ENCODE results near the gene SH3BP4. TPM values are rescaled to one million over a fixed set of nuclear protein-coding genes. Genes with fewer than 3 reads are reported as not detected.

SH3BP4 gene
- total RNA-seq, 1 experiment from 2014 or later, result 93.8 TPM

GRCh38 chr2:235078182-235078581, 126.4 kb downstream of the SH3BP4 start:
- WGBS (ENCODE audit: extremely low coverage, insufficient read length, low lambda C conversion rate), result no CpG with 5 or more reads among the region's 4 CpGs
- peaks cover 2% of the 10 kb centered on the region; the same call in 1 of the 2 replicates for H3K27me3 Mint-ChIP-seq (ENCODE audit: low read depth)
- H3K36me3 Mint-ChIP-seq (ENCODE audit: insufficient read depth in 1 of 3, low read depth in 3 of 3), result no peaks in the 10 kb centered on the region
- Histone ChIP-seq H3K14ac (ENCODE audit: insufficient read depth, low read length) (no peak overlapping the region), H3K79me2 (ENCODE audit: insufficient read depth, low read length) (no peaks in the 10 kb centered on the region), H4K20me1 (ENCODE audit: control insufficient read depth, insufficient read depth, insufficient read length) (no peaks in the 10 kb centered on the region), H2AK5ac (ENCODE audit: insufficient read length, low read length) (no peak overlapping the region), H3K4me2 (ENCODE audit: insufficient read depth, insufficient read length, low read length) (no peak overlapping the region), H3K56ac (ENCODE audit: insufficient read length, low read depth, low read length) (no peak overlapping the region), H4K5ac (ENCODE audit: insufficient read length, low read depth, low read length) (no peak overlapping the region), H3K9ac (ENCODE audit: extremely low read depth, insufficient read length, low read length) (no peak overlapping the region), H3K18ac (ENCODE audit: insufficient read length, low read depth, low read length) (no peak overlapping the region), H2AFZ (ENCODE audit: low read length) (no peak overlapping the region), H2BK15ac (ENCODE audit: low read depth, low read length) (no peak overlapping the region), H3K79me1 (ENCODE audit: insufficient read depth, low read depth, low read length, poor library complexity, severe bottlenecking) (no peaks in the 10 kb centered on the region), H4K8ac (replicated peaks; ENCODE audit: insufficient read length, low read depth, low read length) (no peak overlapping the region), H2BK12ac (ENCODE audit: insufficient read length, low read depth, low read length) (no peak overlapping the region), H3K23ac (ENCODE audit: insufficient read length, low read depth, low read length) (no peak overlapping the region), H3K23me2 (ENCODE audit: insufficient read length, low read depth, low read length, poor library complexity, severe bottlenecking) (no peaks in the 10 kb centered on the region), H3K27ac (ENCODE audit: insufficient read length, low read depth, low read length) (no peak overlapping the region), H4K91ac (ENCODE audit: insufficient read length, low read depth, low read length) (no peak overlapping the region), H2BK5ac (ENCODE audit: insufficient read length, low read length) (no peak overlapping the region), H3K9me3 (ENCODE audit: control insufficient read depth, low read depth, low read length) (no peaks in the 10 kb centered on the region), H3T11ph (ENCODE audit: low read length) (no peak overlapping the region), H3K4me1 (ENCODE audit: insufficient read depth, low read length) (peaks cover 4% of the 10 kb centered on the region; the same call in 1 of the 2 replicates), H2BK20ac (ENCODE audit: low read depth, low read length, poor library complexity, severe bottlenecking) (no peak overlapping the region), H2BK120ac (ENCODE audit: low read depth, low read length, poor library complexity, severe bottlenecking) (no peak overlapping the region), H3K27me3 (ENCODE audit: insufficient read depth, low read length) (no peaks in the 10 kb centered on the region), H3K4ac (ENCODE audit: low read depth, low read length) (no peak overlapping the region)
- no peak overlapping the region for H3K27ac Mint-ChIP-seq
- H3K4me1 Mint-ChIP-seq, result peaks cover 0 to 4% of the 10 kb centered on the region in 2 experiments; a peak in 2 of 4 replicates
- TF ChIP-seq CTCF (conservative IDR thresholded peaks at IDR 0.05), result no peak
- H3K9me3 Mint-ChIP-seq, result no peaks in the 10 kb centered on the region; a peak in 1 of 5 replicates
- DNase-seq, result no peak
- H3K4me3 Mint-ChIP-seq, result no peak overlapping the region
